GM21737 (cell line): Measurements from ENCODE around the gene CRKL.
"Not testable (repeated sequence)": the region's sequence is repeated elsewhere in the genome, so short reads cannot be mapped to it uniquely, and the experiment has no call there.

Experiments
- ATAC-seq: cut with Tn5 transposase; IDR thresholded peaks from one replicate; pipeline ENCODE4 v1.9.1; 2021; ENCODE audit warnings: mild to moderate bottlenecking, moderate library complexity; ENCODE audit not compliant: unreplicated experiment

The CRKL gene

GRCh38 chr22:20901093-20902033, 15.8 kb upstream of the CRKL start:
- ATAC-seq, result not testable (repeated sequence)

- no peak for ATAC-seq
Observed at GRCh38 chr22:20903093-20903492, 14.1 kb upstream of the CRKL start.

- no peak for ATAC-seq
Observed at GRCh38 chr22:20904008-20904979, 12.9 kb upstream of the CRKL start.

GRCh38 chr22:20904980-20905355, 12.2 kb upstream of the CRKL start:
- no peak for ATAC-seq

GRCh38 chr22:20905415-20906386, 11.5 kb upstream of the CRKL start:
- ATAC-seq, result no peak

GRCh38 chr22:20906387-20906767, 10.8 kb upstream of the CRKL start:
- ATAC-seq, result no peak

- ATAC-seq, result not testable (repeated sequence)
Observed at GRCh38 chr22:20908717-20909116, 8.5 kb upstream of the CRKL start.

- ATAC-seq, result no peak
Observed at GRCh38 chr22:20909543-20910303, 7.5 kb upstream of the CRKL start.

- no peak for ATAC-seq
Observed at GRCh38 chr22:20912494-20912893, 4.7 kb upstream of the CRKL start.

- ATAC-seq, result no peak
Observed at GRCh38 chr22:20918663-20919218, 1.5 kb downstream of the CRKL start.

GRCh38 chr22:20919718-20920117, 2.5 kb downstream of the CRKL start:
- no peak for ATAC-seq

GRCh38 chr22:20920881-20921203, 3.6 kb downstream of the CRKL start:
- no peak for ATAC-seq

- no peak for ATAC-seq
Observed at GRCh38 chr22:20922141-20922751, 5.0 kb downstream of the CRKL start.

GRCh38 chr22:20926243-20926642, 9.0 kb downstream of the CRKL start:
- no peak for ATAC-seq

GRCh38 chr22:20927940-20928572, 10.8 kb downstream of the CRKL start:
- ATAC-seq, result no peak

- ATAC-seq, result no peak
Observed at GRCh38 chr22:20928573-20928967, 11.4 kb downstream of the CRKL start.

- no peak for ATAC-seq
Observed at GRCh38 chr22:20930004-20930403, 12.8 kb downstream of the CRKL start.

- not testable (repeated sequence) for ATAC-seq
Observed at GRCh38 chr22:20930435-20930834, 13.2 kb downstream of the CRKL start.
